ENCODE data around the gene CD52. TPM values are rescaled to one million over a fixed set of nuclear protein-coding genes. Genes with fewer than 3 reads are reported as not detected.

CD52 gene
- total and polyA plus RNA-seq, 11 donors = 1.6 to 89.9 (median 6.5) TPM; not detected in 1

DNA sequence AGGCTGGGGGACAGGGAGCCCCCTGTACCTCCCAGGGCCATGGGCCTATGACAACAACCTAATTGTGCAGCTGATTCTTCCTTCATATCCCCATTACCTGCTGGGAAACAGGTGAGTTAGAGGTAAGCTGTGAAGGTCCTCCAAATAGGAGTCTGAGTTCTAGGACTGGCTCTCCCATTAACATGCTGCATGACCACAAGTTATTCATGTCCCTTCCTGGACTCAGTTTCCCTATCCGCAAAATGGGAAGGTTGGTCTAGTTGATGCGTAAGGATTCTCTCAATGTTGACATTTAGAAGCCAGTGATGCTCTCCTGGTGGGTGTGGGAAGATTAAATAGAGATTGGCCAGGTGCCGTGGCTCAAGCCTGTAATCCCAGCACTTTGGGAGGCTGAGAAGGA, 50.7 kb downstream of the CD52 start:
- DNase-seq (no peak), ATAC-seq (no peak)
- 83 to 91% (median 91%) methylated on average over 3 of the region's 3 CpGs for WGBS, 4 donors
- Histone ChIP-seq H3K4me3 (no peak overlapping the region), H3K27ac (no peak overlapping the region), H3K36me3 (no peaks in the 10 kb centered on the region), H3K27me3 (peaks cover 0 to 24% (median 7%) of the 10 kb centered on the region in 9 donors), H3K9me3 (no peaks in the 10 kb centered on the region), H3K4me1 (peaks cover 0 to 21% (median 0%) of the 10 kb centered on the region in 12 donors)
- intact Hi-C loops (cut with DNase I) = no loop called here
- TF ChIP-seq POLR2A (IDR thresholded peaks at IDR 0.05) = no peak
- TF ChIP-seq, protein P1, sequence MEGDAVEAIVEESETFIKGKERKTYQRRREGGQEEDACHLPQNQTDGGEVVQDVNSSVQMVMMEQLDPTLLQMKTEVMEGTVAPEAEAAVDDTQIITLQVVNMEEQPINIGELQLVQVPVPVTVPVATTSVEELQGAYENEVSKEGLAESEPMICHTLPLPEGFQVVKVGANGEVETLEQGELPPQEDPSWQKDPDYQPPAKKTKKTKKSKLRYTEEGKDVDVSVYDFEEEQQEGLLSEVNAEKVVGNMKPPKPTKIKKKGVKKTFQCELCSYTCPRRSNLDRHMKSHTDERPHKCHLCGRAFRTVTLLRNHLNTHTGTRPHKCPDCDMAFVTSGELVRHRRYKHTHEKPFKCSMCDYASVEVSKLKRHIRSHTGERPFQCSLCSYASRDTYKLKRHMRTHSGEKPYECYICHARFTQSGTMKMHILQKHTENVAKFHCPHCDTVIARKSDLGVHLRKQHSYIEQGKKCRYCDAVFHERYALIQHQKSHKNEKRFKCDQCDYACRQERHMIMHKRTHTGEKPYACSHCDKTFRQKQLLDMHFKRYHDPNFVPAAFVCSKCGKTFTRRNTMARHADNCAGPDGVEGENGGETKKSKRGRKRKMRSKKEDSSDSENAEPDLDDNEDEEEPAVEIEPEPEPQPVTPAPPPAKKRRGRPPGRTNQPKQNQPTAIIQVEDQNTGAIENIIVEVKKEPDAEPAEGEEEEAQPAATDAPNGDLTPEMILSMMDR (IDR thresholded peaks at IDR 0.05) = no peak

Other genes starting within 250 kb of the CD52 start
- gene PDIK1L, start 206.1 kb upstream of the CD52 start, total RNA-seq = 1 to 10 TPM; 3.9 to 9.3 (median 6.0) TPM
- 1 to 10 TPM; 2.1 to 2.7 TPM for gene PDIK1L, start 206.1 kb upstream of the CD52 start, polyA plus RNA-seq
- 1 to 10 TPM; 2.5 to 6.5 (median 3.2) TPM for gene FAM110D, start 158.9 kb upstream of the CD52 start, total RNA-seq
- gene FAM110D, start 158.9 kb upstream of the CD52 start, polyA plus RNA-seq = 1 to 10 TPM; 2.2 to 3.7 TPM
- not detected for gene C1orf232, start 149.0 kb upstream of the CD52 start, total RNA-seq
- not detected for gene C1orf232, start 149.0 kb upstream of the CD52 start, polyA plus RNA-seq
- 10 to 100 TPM; 13.7 to 36.8 (median 21.0) TPM for gene ZNF593, start 148.1 kb upstream of the CD52 start, total RNA-seq
- 100 to 1,000 TPM in 1 of 2 donors, 10 to 100 TPM in 1; 43.1 to 147 TPM for gene ZNF593, start 148.1 kb upstream of the CD52 start, polyA plus RNA-seq
- gene ZNF593OS, start 146.1 kb upstream of the CD52 start, total RNA-seq = not detected
- gene ZNF593OS, start 146.1 kb upstream of the CD52 start, polyA plus RNA-seq = not detected
- gene CNKSR1, start 140.5 kb upstream of the CD52 start, total RNA-seq = 1 to 10 TPM in 7 of 9 donors, under 1 TPM in 1, not detected in 1; 0.60 to 3.4 (median 1.4) TPM
- gene CNKSR1, start 140.5 kb upstream of the CD52 start, polyA plus RNA-seq = 1 to 10 TPM in 1 of 2 donors, under 1 TPM in 1; 0.80 to 1.6 TPM
- gene CATSPER4, start 127.4 kb upstream of the CD52 start, total RNA-seq = not detected
- gene CATSPER4, start 127.4 kb upstream of the CD52 start, polyA plus RNA-seq = not detected
- gene CEP85, start 83.8 kb upstream of the CD52 start, total RNA-seq = 100 to 1,000 TPM in 2 of 9 donors, 10 to 100 TPM in 7; 28.6 to 180 (median 48.7) TPM
- 10 to 100 TPM; 13.4 to 22.7 TPM for gene CEP85, start 83.8 kb upstream of the CD52 start, polyA plus RNA-seq
- 100 to 1,000 TPM in 1 of 9 donors, 10 to 100 TPM in 8; 22.4 to 234 (median 40.0) TPM for gene SH3BGRL3, start 37.9 kb upstream of the CD52 start, total RNA-seq
- 100 to 1,000 TPM in 1 of 2 donors, 10 to 100 TPM in 1; 43.8 to 119 TPM for gene SH3BGRL3, start 37.9 kb upstream of the CD52 start, polyA plus RNA-seq
- gene UBXN11, start 11.3 kb upstream of the CD52 start, total RNA-seq = 10 to 100 TPM in 3 of 9 donors, 1 to 10 TPM in 6; 3.7 to 17.2 (median 7.6) TPM
- gene UBXN11, start 11.3 kb upstream of the CD52 start, polyA plus RNA-seq = 10 to 100 TPM in 1 of 2 donors, 1 to 10 TPM in 1; 9.0 to 12.2 TPM
- gene CRYBG2, start 36.2 kb downstream of the CD52 start, total RNA-seq = under 1 TPM in 2 of 9 donors, not detected in 7; 0.25 to 0.45 TPM
- gene CRYBG2, start 36.2 kb downstream of the CD52 start, polyA plus RNA-seq = not detected
- gene ZNF683, start 54.8 kb downstream of the CD52 start, total RNA-seq = 1 to 10 TPM in 1 of 9 donors, under 1 TPM in 2, not detected in 6; 0.28 to 1.2 (median 0.48) TPM
- gene ZNF683, start 54.8 kb downstream of the CD52 start, polyA plus RNA-seq = under 1 TPM in 1 of 2 donors, not detected in 1; 0.04 TPM
- under 1 TPM in 1 of 9 donors, not detected in 8; 0.15 TPM for gene LIN28A, start 92.9 kb downstream of the CD52 start, total RNA-seq
- gene LIN28A, start 92.9 kb downstream of the CD52 start, polyA plus RNA-seq = not detected
- gene DHDDS, start 114.4 kb downstream of the CD52 start, total RNA-seq = 10 to 100 TPM; 14.1 to 45.0 (median 29.9) TPM
- 10 to 100 TPM; 22.0 to 44.6 TPM for gene DHDDS, start 114.4 kb downstream of the CD52 start, polyA plus RNA-seq
- gene HMGN2, start 154.5 kb downstream of the CD52 start, total RNA-seq = 100 to 1,000 TPM in 7 of 9 donors, 10 to 100 TPM in 2; 66.3 to 256 (median 123) TPM
- 100 to 1,000 TPM; 116 to 154 TPM for gene HMGN2, start 154.5 kb downstream of the CD52 start, polyA plus RNA-seq
- gene RPS6KA1, start 211.8 kb downstream of the CD52 start, total RNA-seq = 10 to 100 TPM in 2 of 9 donors, 1 to 10 TPM in 7; 1.1 to 24.4 (median 3.8) TPM
- gene RPS6KA1, start 211.8 kb downstream of the CD52 start, polyA plus RNA-seq = 1 to 10 TPM; 1.6 to 3.5 TPM